ENCODE measurements around the gene CFAP46.

The CFAP46 gene

DNA sequence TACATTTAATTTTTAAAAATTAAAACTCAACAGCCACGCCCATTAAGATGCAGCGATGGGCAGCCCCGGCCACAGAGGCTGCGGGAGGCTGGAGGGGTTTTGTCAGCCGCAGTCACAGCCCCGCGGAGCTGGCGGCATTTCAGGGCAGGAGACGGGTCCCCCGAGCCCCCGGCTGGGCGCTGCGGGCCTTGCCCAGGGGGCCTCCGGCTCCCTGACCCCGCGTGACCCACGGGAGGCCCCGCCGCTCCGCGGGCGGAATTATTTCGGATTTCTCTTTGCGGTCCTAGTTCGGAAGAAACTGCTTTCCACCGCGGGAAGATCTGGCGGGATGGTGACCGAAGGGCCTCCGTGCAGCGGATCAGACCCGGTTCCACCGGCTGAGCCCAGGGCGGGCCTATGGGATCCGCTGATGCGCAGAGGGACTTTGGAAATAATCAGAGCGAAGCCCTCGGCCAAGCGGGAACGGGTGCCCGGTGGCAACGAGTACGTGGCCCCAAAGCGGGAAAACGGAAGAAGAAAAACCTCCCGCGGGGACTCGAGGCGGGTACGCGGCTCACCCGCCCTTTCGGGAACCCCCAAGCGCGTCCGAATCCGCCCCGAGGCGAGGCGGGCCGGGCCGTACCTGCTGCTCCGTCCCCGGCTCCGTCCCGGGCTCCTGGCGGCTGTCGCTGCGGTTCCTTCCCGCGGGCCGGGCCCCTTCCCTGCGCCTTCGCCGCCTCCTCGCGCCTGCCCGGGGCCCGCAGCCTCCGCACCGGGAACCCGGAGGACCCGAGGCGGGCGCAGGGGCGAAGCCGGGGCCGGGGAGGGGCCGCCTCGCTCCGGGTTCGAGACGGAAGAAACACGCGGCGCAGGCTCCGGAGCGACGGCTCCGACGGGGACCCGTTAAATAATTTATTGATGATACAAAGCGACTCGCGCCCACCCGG is 158.2 kb downstream of the CFAP46 start:
- TF ChIP-seq POLR2AphosphoS5 (IDR thresholded peaks at IDR 0.05; ENCODE audit: low read depth, low read length) (no peak), FOXP2 (optimal IDR thresholded peaks at IDR 0.05; ENCODE audit: borderline replicate concordance, extremely low read depth, extremely low read length, insufficient read depth) (no peak), TAF1 (IDR thresholded peaks at IDR 0.05; ENCODE audit: borderline replicate concordance, insufficient read depth, low read length) (no peak), SIN3A (IDR thresholded peaks at IDR 0.05; ENCODE audit: borderline replicate concordance, insufficient read depth, low read length) (no peak)
- TF ChIP-seq, protein P1, sequence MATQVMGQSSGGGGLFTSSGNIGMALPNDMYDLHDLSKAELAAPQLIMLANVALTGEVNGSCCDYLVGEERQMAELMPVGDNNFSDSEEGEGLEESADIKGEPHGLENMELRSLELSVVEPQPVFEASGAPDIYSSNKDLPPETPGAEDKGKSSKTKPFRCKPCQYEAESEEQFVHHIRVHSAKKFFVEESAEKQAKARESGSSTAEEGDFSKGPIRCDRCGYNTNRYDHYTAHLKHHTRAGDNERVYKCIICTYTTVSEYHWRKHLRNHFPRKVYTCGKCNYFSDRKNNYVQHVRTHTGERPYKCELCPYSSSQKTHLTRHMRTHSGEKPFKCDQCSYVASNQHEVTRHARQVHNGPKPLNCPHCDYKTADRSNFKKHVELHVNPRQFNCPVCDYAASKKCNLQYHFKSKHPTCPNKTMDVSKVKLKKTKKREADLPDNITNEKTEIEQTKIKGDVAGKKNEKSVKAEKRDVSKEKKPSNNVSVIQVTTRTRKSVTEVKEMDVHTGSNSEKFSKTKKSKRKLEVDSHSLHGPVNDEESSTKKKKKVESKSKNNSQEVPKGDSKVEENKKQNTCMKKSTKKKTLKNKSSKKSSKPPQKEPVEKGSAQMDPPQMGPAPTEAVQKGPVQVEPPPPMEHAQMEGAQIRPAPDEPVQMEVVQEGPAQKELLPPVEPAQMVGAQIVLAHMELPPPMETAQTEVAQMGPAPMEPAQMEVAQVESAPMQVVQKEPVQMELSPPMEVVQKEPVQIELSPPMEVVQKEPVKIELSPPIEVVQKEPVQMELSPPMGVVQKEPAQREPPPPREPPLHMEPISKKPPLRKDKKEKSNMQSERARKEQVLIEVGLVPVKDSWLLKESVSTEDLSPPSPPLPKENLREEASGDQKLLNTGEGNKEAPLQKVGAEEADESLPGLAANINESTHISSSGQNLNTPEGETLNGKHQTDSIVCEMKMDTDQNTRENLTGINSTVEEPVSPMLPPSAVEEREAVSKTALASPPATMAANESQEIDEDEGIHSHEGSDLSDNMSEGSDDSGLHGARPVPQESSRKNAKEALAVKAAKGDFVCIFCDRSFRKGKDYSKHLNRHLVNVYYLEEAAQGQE (IDR thresholded peaks at IDR 0.05; ENCODE audit: insufficient read depth in 1 of 2, low read depth in 2 of 2, low read length in 2 of 2), result no peak

DNA sequence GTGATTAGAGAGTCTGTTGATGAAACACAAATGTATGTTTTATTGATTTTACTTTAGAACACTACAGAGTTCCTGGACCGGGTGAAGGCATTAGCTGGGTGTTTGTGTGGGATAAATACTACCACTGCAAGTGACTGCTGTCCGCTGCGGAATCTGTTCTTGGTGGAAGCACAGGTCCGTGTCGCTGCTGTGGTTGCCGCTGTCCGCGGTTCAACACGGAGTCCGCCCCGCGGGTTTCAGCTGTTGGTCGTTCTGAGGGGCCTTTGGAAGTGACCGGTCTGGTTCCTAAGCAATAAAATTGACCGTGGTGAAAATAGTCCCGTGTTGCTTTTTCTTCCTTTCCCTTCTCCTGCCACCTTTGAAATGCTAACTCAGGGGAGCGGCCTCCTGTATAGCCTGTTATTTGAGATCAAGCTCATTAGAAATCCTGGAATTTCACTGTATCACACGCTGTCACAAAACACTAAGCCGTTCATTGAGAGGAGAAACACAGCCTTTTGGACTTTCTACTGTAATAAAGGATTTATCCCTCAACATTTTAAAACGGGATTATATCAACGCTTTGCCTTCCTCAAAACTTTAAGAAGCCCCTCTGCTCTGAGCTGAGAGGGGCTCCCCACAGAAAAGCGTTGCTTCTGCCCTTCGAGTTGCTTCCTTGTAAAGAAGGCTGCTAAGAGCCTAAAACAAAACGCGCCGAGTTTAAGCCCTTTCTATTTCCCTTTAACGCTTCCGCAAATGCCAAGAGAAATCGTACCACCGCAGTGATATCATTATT is 159.0 kb downstream of the CFAP46 start:
- no peak for TF ChIP-seq SIN3A (IDR thresholded peaks at IDR 0.05; ENCODE audit: borderline replicate concordance, insufficient read depth, low read length)
- TF ChIP-seq POLR2AphosphoS5 (IDR thresholded peaks at IDR 0.05; ENCODE audit: low read depth, low read length), result no peak
- TF ChIP-seq TAF1 (IDR thresholded peaks at IDR 0.05; ENCODE audit: borderline replicate concordance, insufficient read depth, low read length), result no peak
- TF ChIP-seq, protein P1 (IDR thresholded peaks at IDR 0.05; ENCODE audit: insufficient read depth in 1 of 2, low read depth in 2 of 2, low read length in 2 of 2), result no peak
- no peak for TF ChIP-seq FOXP2 (optimal IDR thresholded peaks at IDR 0.05; ENCODE audit: borderline replicate concordance, extremely low read depth, extremely low read length, insufficient read depth)

DNA sequence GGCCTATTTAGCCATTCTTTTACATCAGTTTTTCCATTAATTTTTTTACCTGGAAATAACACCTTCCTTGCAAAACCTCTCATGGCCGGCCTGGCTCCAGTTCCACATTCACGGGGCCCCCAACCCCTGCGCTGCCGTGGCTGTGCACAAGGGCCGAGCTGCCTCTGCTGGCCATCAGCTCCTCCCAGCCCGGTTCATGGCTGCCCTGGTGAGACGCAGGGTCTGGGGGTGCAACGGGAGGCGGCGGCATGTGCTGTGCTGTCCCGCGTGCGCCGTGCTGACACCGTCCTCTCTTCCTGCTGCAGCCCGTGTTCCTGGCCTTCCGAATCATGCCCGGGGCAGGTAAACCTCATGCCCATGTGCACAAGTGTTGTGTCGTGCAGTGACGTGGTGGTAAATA is 160.8 kb downstream of the CFAP46 start:
- TF ChIP-seq FOXP2 (optimal IDR thresholded peaks at IDR 0.05; ENCODE audit: borderline replicate concordance, extremely low read depth, extremely low read length, insufficient read depth) (no peak), POLR2AphosphoS5 (IDR thresholded peaks at IDR 0.05; ENCODE audit: low read depth, low read length) (no peak), SIN3A (IDR thresholded peaks at IDR 0.05; ENCODE audit: borderline replicate concordance, insufficient read depth, low read length) (no peak)

DNA sequence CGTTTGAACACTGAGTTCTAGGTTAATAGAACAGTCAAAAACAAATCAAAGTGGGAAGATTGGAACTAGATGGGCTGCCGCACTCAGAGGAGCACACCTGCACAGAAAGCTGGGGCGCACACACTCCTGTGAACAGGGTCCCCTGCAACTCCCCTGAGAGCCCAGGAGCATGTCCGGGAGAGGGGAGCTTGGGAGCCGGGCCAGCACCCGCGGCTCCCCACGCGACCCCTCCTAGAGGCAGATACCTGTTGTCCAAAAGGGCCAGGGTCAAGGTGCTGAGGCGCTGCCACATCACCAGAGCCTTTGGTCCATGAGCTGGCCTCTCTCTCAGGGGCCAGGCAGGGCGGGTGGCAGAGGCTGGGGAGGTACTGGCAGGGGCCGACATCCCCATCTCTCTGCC is 162.0 kb downstream of the CFAP46 start:
- no peak for TF ChIP-seq POLR2AphosphoS5 (IDR thresholded peaks at IDR 0.05; ENCODE audit: low read depth, low read length)
- no peak for TF ChIP-seq SIN3A (IDR thresholded peaks at IDR 0.05; ENCODE audit: borderline replicate concordance, insufficient read depth, low read length)
- TF ChIP-seq FOXP2 (optimal IDR thresholded peaks at IDR 0.05; ENCODE audit: borderline replicate concordance, extremely low read depth, extremely low read length, insufficient read depth), result no peak
- TF ChIP-seq TAF1 (IDR thresholded peaks at IDR 0.05; ENCODE audit: borderline replicate concordance, insufficient read depth, low read length), result no peak
- TF ChIP-seq, protein P1 (IDR thresholded peaks at IDR 0.05; ENCODE audit: insufficient read depth in 1 of 2, low read depth in 2 of 2, low read length in 2 of 2), result no peak

DNA sequence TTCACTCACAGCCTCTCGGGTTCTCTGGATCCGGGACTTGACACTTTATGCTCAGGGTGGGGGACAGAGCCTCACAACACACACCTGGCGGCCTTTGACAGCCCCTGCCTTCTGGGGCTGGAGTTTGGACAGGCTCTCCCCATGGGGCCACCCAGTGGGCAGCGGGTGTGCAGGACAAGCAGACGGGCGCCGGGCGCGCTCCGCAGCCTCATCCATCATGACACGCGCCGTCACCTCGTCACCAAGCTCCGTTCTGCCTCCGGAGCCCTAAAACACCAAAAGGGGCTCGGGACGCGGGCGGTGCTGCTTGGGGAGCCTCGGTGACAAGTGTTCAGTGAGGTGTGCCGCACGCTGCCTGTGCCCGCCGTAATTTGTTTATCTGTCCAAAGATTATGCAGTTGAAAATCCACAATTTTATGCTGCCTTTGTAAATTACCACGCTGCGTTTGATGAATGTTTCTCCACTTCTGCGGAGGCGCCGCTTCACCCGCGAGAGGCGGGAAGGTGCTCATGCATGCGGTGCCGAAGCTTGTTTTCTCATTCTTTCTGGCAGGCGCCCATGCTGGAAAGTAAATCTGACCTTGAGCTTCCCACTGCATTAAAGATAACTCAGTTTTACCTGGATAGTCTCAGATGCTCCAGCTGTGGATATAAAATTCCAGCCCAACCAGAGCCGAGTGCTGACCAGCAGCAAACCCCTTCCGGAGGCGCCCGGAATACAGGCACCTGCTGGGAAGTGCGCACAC is 162.6 kb downstream of the CFAP46 start:
- TF ChIP-seq TAF1 (IDR thresholded peaks at IDR 0.05; ENCODE audit: borderline replicate concordance, insufficient read depth, low read length) (no peak), FOXP2 (optimal IDR thresholded peaks at IDR 0.05; ENCODE audit: borderline replicate concordance, extremely low read depth, extremely low read length, insufficient read depth) (no peak), POLR2AphosphoS5 (IDR thresholded peaks at IDR 0.05; ENCODE audit: low read depth, low read length) (no peak), SIN3A (IDR thresholded peaks at IDR 0.05; ENCODE audit: borderline replicate concordance, insufficient read depth, low read length) (no peak)
- TF ChIP-seq, protein P1 (IDR thresholded peaks at IDR 0.05; ENCODE audit: insufficient read depth in 1 of 2, low read depth in 2 of 2, low read length in 2 of 2), result no peak
